ENCODE data around the gene NCS1.
A peak's percentile ranks its signal among the peaks of the same experiment; 100 is the strongest.

The NCS1 gene

GRCh38 chr9:130171226-130172148 lies 717 bp upstream of the NCS1 start:
- no peak for DNase-seq (ENCODE audit: low read depth, low spot score)
- peak overlapping the region; percentile 28 for H3K4me3 ChIP-seq (ENCODE audit: low read depth, low read length)
- in situ Hi-C loops (cut with HindIII; ENCODE audit: low sequenced_read_pairs), result no loop called here
- TF ChIP-seq, protein P1, sequence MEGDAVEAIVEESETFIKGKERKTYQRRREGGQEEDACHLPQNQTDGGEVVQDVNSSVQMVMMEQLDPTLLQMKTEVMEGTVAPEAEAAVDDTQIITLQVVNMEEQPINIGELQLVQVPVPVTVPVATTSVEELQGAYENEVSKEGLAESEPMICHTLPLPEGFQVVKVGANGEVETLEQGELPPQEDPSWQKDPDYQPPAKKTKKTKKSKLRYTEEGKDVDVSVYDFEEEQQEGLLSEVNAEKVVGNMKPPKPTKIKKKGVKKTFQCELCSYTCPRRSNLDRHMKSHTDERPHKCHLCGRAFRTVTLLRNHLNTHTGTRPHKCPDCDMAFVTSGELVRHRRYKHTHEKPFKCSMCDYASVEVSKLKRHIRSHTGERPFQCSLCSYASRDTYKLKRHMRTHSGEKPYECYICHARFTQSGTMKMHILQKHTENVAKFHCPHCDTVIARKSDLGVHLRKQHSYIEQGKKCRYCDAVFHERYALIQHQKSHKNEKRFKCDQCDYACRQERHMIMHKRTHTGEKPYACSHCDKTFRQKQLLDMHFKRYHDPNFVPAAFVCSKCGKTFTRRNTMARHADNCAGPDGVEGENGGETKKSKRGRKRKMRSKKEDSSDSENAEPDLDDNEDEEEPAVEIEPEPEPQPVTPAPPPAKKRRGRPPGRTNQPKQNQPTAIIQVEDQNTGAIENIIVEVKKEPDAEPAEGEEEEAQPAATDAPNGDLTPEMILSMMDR (IDR thresholded peaks at IDR 0.05; ENCODE audit: low read depth, low read length), result no peak

DNA sequence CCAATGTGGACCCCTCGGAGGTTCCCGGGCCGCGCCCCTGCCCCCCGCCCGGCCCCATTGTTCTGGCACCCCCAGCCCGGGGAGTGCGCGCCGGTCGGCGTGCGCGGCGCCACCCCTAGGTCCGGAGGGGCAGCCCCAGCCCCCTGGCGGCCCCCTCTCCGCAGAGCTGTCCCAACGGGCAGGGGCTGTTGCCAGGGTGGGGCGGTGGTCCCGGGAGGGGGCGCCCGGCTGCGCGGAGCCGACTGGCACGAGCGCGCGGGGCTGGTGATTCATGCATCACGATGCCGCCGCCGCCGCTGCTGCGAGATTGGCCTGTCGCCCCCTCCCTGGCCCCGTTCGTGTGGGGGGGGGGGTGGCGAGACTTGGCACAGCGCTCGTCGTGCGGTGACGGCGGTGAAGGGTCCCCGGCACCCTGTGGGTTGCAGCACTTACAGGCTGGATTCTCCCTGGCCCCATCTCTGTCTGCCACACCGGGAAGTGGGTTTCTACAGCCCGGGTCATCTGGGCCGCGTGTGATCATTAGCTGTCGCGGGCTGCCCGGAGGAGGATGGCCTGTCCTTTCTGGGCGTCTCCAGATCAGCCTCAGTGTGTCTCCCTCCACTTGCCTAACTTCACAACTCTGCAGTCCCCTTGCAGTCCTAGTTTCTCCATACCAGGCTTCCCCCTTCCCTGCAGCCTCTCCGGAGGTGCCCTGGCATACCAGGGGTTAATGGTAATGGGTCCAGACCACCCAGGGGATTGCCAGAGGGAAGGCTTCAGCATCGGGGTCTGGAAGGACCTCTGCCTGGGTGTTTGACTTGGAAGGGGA lies 858 bp downstream of the NCS1 start:
- peak overlapping the region; percentile 68 for H3K4me3 ChIP-seq (ENCODE audit: low read depth, low read length)
- no peak for DNase-seq (ENCODE audit: low read depth, low spot score)
- in situ Hi-C loops (cut with HindIII; ENCODE audit: low sequenced_read_pairs), result no loop called here
- TF ChIP-seq, protein P1 (IDR thresholded peaks at IDR 0.05; ENCODE audit: low read depth, low read length), result peak; percentile 9

DNA sequence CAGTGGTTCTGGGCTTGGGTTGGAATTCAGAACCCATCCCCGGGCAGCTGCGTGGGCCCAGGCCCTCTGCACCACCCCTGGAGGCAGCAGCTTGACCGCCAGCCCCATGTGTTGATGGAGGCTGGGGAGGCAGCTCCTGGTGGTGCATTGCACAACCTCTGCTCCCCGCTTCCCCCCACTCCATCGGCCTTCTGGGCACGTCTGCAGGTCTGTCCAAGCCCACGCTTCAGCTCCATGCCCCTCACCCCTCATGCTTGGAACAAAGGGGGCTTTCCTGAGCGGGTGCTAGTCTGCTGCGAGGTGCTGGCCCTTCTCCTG lies 1.4 kb downstream of the NCS1 start:
- TF ChIP-seq, protein P1 (IDR thresholded peaks at IDR 0.05; ENCODE audit: low read depth, low read length), result no peak
- H3K4me3 ChIP-seq (ENCODE audit: low read depth, low read length), result peak overlapping the region; percentile 68
- no peak for DNase-seq (ENCODE audit: low read depth, low spot score)

GRCh38 chr9:130174025-130174424 lies 1.8 kb downstream of the NCS1 start:
- in situ Hi-C loops (cut with HindIII; ENCODE audit: low sequenced_read_pairs), result no loop called here
- DNase-seq (ENCODE audit: low read depth, low spot score), result no peak
- H3K4me3 ChIP-seq (ENCODE audit: low read depth, low read length), result peak overlapping the region; percentile 68
- TF ChIP-seq, protein P1 (IDR thresholded peaks at IDR 0.05; ENCODE audit: low read depth, low read length), result no peak

More for the DNA sequence above, 1.4 kb downstream of the NCS1 start:
- in situ Hi-C loops (cut with HindIII; ENCODE audit: low sequenced_read_pairs), result no loop called here

GRCh38 chr9:130174920-130175321 lies 2.7 kb downstream of the NCS1 start:
- TF ChIP-seq, protein P1 (IDR thresholded peaks at IDR 0.05; ENCODE audit: low read depth, low read length), result no peak
- in situ Hi-C loops (cut with HindIII; ENCODE audit: low sequenced_read_pairs), result no loop called here
- no peak for DNase-seq (ENCODE audit: low read depth, low spot score)
- no peak overlapping the region for H3K4me3 ChIP-seq (ENCODE audit: low read depth, low read length)

DNA sequence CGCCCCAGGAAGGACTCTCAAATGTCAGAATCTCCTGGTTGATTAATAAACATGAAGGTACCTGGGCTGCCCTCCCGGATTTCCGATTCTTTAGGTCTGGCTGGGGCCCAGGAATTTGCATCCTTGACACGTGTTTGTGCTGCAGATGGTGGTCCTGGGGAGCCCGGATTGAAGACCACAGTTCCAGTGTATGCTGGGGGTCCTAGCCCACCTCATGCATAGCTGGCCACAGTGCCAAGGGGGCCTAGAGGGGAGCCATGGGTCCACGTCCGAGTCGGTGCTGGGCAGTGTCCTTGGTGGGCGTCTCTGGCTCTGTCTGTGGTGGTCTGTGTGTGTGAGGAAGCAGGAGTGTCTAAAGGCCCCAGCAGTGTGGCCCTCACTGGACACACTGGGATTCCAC lies 3.2 kb downstream of the NCS1 start:
- no peak overlapping the region for H3K4me3 ChIP-seq (ENCODE audit: low read depth, low read length)
- DNase-seq (ENCODE audit: low read depth, low spot score), result no peak
- in situ Hi-C loops (cut with HindIII; ENCODE audit: low sequenced_read_pairs), result no loop called here
- TF ChIP-seq, protein P1 (IDR thresholded peaks at IDR 0.05; ENCODE audit: low read depth, low read length), result no peak

Measured in astrocyte of the spinal cord (primary cell).